ENCODE data around the gene DUSP6. TPM values are rescaled to one million over a fixed set of nuclear protein-coding genes. Genes with fewer than 3 reads are reported as not detected.

Gene DUSP6
- total and polyA plus RNA-seq, 4 donors, result 24.1 to 37.0 (median 35.3) TPM

GRCh38 chr12:89353823-89354611 lies 1.7 kb upstream of the DUSP6 start (continued):
- TF ChIP-seq EGR1 (IDR thresholded peaks at IDR 0.05; ENCODE audit: low read depth in 2 of 2) (peak in 1 of 2 donors; percentile 7), ATF3 (IDR thresholded peaks at IDR 0.05) (no peak), FOXA1 (IDR thresholded peaks at IDR 0.05) (no peak), NR2F2 (IDR thresholded peaks at IDR 0.05) (peak; percentile 42)

GRCh38 chr12:89353188-89353822 lies 1.0 kb upstream of the DUSP6 start:
- TF ChIP-seq YY1 (IDR thresholded peaks at IDR 0.05) (peak; percentile 45), EGR1 (IDR thresholded peaks at IDR 0.05; ENCODE audit: low read depth in 2 of 2) (no peak), MAX (IDR thresholded peaks at IDR 0.05) (no peak), HNF4A (conservative IDR thresholded peaks at IDR 0.05) (peak in 1 of 2 donors; percentile 8), NR2F2 (IDR thresholded peaks at IDR 0.05) (no peak), RAD21 (IDR thresholded peaks at IDR 0.05) (peak in 1 of 2 donors; percentile 7), CTCF (IDR thresholded peaks at IDR 0.05; ENCODE audit: low read depth, low read length, missing input control) (no peak), ATF3 (IDR thresholded peaks at IDR 0.05) (no peak), TAF1 (conservative IDR thresholded peaks at IDR 0.05) (no peak), SP1 (IDR thresholded peaks at IDR 0.05) (no peak), ZBTB33 (IDR thresholded peaks at IDR 0.05) (no peak), REST (IDR thresholded peaks at IDR 0.05) (no peak), GABPA (IDR thresholded peaks at IDR 0.05 in 1 of 2, conservative IDR thresholded peaks at IDR 0.05 in 1 of 2) (no peak), RXRA (IDR thresholded peaks at IDR 0.05) (no peak), FOXA2 (IDR thresholded peaks at IDR 0.05) (no peak), FOXA1 (IDR thresholded peaks at IDR 0.05) (no peak), JUND (IDR thresholded peaks at IDR 0.05) (peak in 1 of 2 donors; percentile 32), HNF4G (IDR thresholded peaks at IDR 0.05) (no peak)
- Histone ChIP-seq H3K36me3 (ENCODE audit: control insufficient read depth in 4 of 4, insufficient read depth in 3 of 4, low read depth in 1 of 4, low read length in 3 of 4) (peaks cover 0 to 16% (median 2%) of the 10 kb centered on the region in 4 donors), H3K27me3 (ENCODE audit: control insufficient read depth in 4 of 4, insufficient read depth in 4 of 4, low read length in 3 of 4) (no peaks in the 10 kb centered on the region), H3K27ac (ENCODE audit: low read depth in 1 of 2, low read length in 2 of 2) (peak overlapping the region; percentile 100), H3K4me3 (ENCODE audit: low read depth in 1 of 3, low read length in 3 of 3) (peak overlapping the region; percentile 85 to 98 (median 91)), H3K9ac (ENCODE audit: low read depth in 1 of 2, low read length in 2 of 2) (peak overlapping the region; percentile 91 to 95), H3K4me1 (ENCODE audit: control insufficient read depth in 4 of 4, insufficient read depth in 4 of 4, low read length in 3 of 4) (peaks cover 0 to 39% (median 21%) of the 10 kb centered on the region in 4 donors), H3K9me3 (ENCODE audit: control insufficient read depth in 4 of 4, low read length in 3 of 4) (no peaks in the 10 kb centered on the region)
- DNase-seq (ENCODE audit: low spot score), result peak; percentile 74
- WGBS, result under 1% methylated on average over 49 of the region's 49 CpGs

All from liver (tissue), 9 donors.